IMR-90 (cell line): ENCODE measurements around the gene OR52E8. TPM values are rescaled to one million over a fixed set of nuclear protein-coding genes. Genes with fewer than 3 reads are reported as not detected.

ENCODE experiments used
- ATAC-seq: fragments of 200-7000 bp; cut with Tn5 transposase; 2 replicates; pipeline ENCODE4 v1.9.1; 2020; ENCODE audit warnings: low read depth, mild to moderate bottlenecking, moderate library complexity
- BruUV-seq: library from RNA; stranded (reverse); fragments of 400-500 nt; replicated peaks from 2 replicates; lab custom pipeline; 2021; lab: Mats Ljungman, UMichigan
- CTCF ChIA-PET: fragments of 300-600 bp; formaldehyde crosslinking; extraction: SDS; loops from one replicate; lab custom pipeline; 2021; ENCODE audit warnings: antibody characterized with exemption; lab: Yijun Ruan, JAX
- POLR2A ChIA-PET: fragments of 300-600 bp; sonication (Branson Sonifier 250); formaldehyde crosslinking; loops from one replicate; lab custom pipeline; 2022; ENCODE audit warnings: antibody characterized with exemption; ENCODE audit not compliant: unreplicated experiment; lab: Charles Lee
- DNase-seq: peaks from one replicate; pipeline ENCODE4 v3.0.0; 2013
- H2AFZ ChIP-seq: replicated peaks from 2 replicates; pipeline ENCODE3; 2013; ENCODE audit warnings: low read length, mild to moderate bottlenecking; ENCODE audit not compliant: poor library complexity
- H2AK5ac ChIP-seq: 2 replicates; pipeline ENCODE4 v1.6.1; 2013; ENCODE audit warnings: low read depth, low read length, inconsistent platforms
- H2AK9ac ChIP-seq: replicated peaks from 2 replicates; pipeline ENCODE3; 2013; ENCODE audit warnings: mild to moderate bottlenecking, low read depth, low read length, moderate library complexity; ENCODE audit not compliant: poor library complexity
- H2BK120ac ChIP-seq: 2 replicates; pipeline ENCODE4 v1.6.1; 2013; ENCODE audit warnings: low read depth, low read length, inconsistent platforms
- H2BK15ac ChIP-seq: 3 replicates; pipeline ENCODE4 v1.6.1; 2013; ENCODE audit warnings: low read depth, low read length, inconsistent platforms
- H2BK20ac ChIP-seq: 2 replicates; pipeline ENCODE4 v1.6.1; 2013; ENCODE audit warnings: low read depth, mild to moderate bottlenecking, inconsistent platforms, low read length, moderate library complexity
- H2BK5ac ChIP-seq: 2 replicates; pipeline ENCODE4 v1.6.1; 2013; ENCODE audit warnings: mild to moderate bottlenecking, low read depth, low read length, inconsistent platforms; ENCODE audit not compliant: poor library complexity, severe bottlenecking
- H3K14ac ChIP-seq: replicated peaks from 2 replicates; pipeline ENCODE4 v1.6.1; 2013; ENCODE audit warnings: low read depth, low read length, inconsistent platforms
- H3K18ac ChIP-seq: 2 replicates; pipeline ENCODE4 v1.6.1; 2013; ENCODE audit warnings: low read depth, low read length, control low read depth
- H3K23ac ChIP-seq: 2 replicates; pipeline ENCODE4 v1.6.1; 2013; ENCODE audit warnings: low read depth, low read length, inconsistent platforms
- H3K27ac ChIP-seq: 2 replicates; pipeline ENCODE4 v1.5.1; 2013; ENCODE audit warnings: mild to moderate bottlenecking, control low read depth, low read length; ENCODE audit not compliant: insufficient read depth
- H3K27me3 ChIP-seq: 2 replicates; pipeline ENCODE4 v1.6.1; 2013; ENCODE audit warnings: low read length; ENCODE audit not compliant: control insufficient read depth, insufficient read depth
- H3K36me3 ChIP-seq: 2 replicates; pipeline ENCODE4 v1.6.1; 2013; ENCODE audit warnings: low read length, mixed read lengths; ENCODE audit not compliant: control insufficient read depth, insufficient read depth
- H3K4ac ChIP-seq: 2 replicates; pipeline ENCODE4 v1.6.1; 2013; ENCODE audit warnings: low read depth, low read length, inconsistent platforms
- H3K4me1 ChIP-seq: 2 replicates; pipeline ENCODE4 v1.6.1; 2013; ENCODE audit warnings: low read length, mixed read lengths; ENCODE audit not compliant: control insufficient read depth, insufficient read depth
- H3K4me2 ChIP-seq: 2 replicates; pipeline ENCODE4 v1.6.1; 2013; ENCODE audit warnings: low read depth, mild to moderate bottlenecking, control low read depth, low read length, moderate library complexity
- H3K4me3 ChIP-seq: 2 replicates; pipeline ENCODE4 v1.5.1; 2013; ENCODE audit warnings: low read depth, mild to moderate bottlenecking, control low read depth, low read length, moderate library complexity; ENCODE audit not compliant: insufficient read depth
- H3K56ac ChIP-seq: 2 replicates; pipeline ENCODE4 v1.6.1; 2013; ENCODE audit warnings: low read length, inconsistent platforms; ENCODE audit not compliant: insufficient read depth; ENCODE audit errors: extremely low read depth
- H3K79me1 ChIP-seq, 2 experiments: 2 replicates each; pipeline ENCODE4 v1.6.1; 2013; ENCODE audit warnings: low read length in 2 of 2, inconsistent platforms in 1 of 2, low read depth in 1 of 2
- H3K9ac ChIP-seq: 2 replicates; pipeline ENCODE4 v1.6.1; 2013; ENCODE audit warnings: low read depth, low read length, control low read depth
- H3K9me1 ChIP-seq: 2 replicates; pipeline ENCODE4 v1.6.1; 2013; ENCODE audit warnings: low read length, inconsistent platforms; ENCODE audit not compliant: insufficient read depth
- H3K9me3 ChIP-seq: 2 replicates; pipeline ENCODE4 v1.6.1; 2013; ENCODE audit warnings: low read length; ENCODE audit not compliant: control insufficient read depth, insufficient read depth
- H4K20me1 ChIP-seq: 2 replicates; pipeline ENCODE4 v1.6.1; 2013; ENCODE audit warnings: low read length, inconsistent platforms; ENCODE audit not compliant: insufficient read depth
- H4K5ac ChIP-seq: 2 replicates; pipeline ENCODE4 v1.6.1; 2013; ENCODE audit warnings: mild to moderate bottlenecking, low read depth, low read length, control low read depth
- H4K8ac ChIP-seq, 2 experiments: 2 replicates each; pipeline ENCODE4 v1.6.1; 2013; ENCODE audit warnings: low read depth in 2 of 2, low read length in 2 of 2, control low read depth in 1 of 2, inconsistent platforms in 1 of 2
- H4K91ac ChIP-seq: 2 replicates; pipeline ENCODE4 v1.6.1; 2013; ENCODE audit warnings: low read depth, low read length, inconsistent platforms; ENCODE audit not compliant: insufficient read depth
- BHLHE40 ChIP-seq: fragments of 150-350 bp; IDR thresholded peaks from 2 replicates; pipeline ENCODE4 v1.6.1; 2016; ENCODE audit warnings: mild to moderate bottlenecking, low read depth, low read length
- CEBPB ChIP-seq: IDR thresholded peaks from 2 replicates; pipeline ENCODE4 v1.6.1; 2012; ENCODE audit warnings: low read depth, low read length, improper control_type of control experiment
- CTCF ChIP-seq: conservative IDR thresholded peaks from 2 replicates; pipeline ENCODE4 v1.5.1; 2012; ENCODE audit warnings: mild to moderate bottlenecking, low read depth, low read length, improper control_type of control experiment
- FOS ChIP-seq: fragments of 150-350 bp; IDR thresholded peaks from 2 replicates; pipeline ENCODE4 v1.6.1; 2016; ENCODE audit warnings: low read depth, low read length
- POLR2A ChIP-seq: IDR thresholded peaks from 2 replicates; pipeline ENCODE4 v1.6.1; 2012; ENCODE audit warnings: mild to moderate bottlenecking, low read depth, low read length
- RAD21 ChIP-seq: IDR thresholded peaks from 2 replicates; pipeline ENCODE4 v1.6.1; 2012; ENCODE audit warnings: low read length, improper control_type of control experiment
- RCOR1 ChIP-seq: IDR thresholded peaks from 2 replicates; pipeline ENCODE4 v1.6.1; 2012; ENCODE audit warnings: mild to moderate bottlenecking, low read length, improper control_type of control experiment; ENCODE audit not compliant: insufficient replicate concordance
- SMC3 ChIP-seq: fragments of 150-350 bp; IDR thresholded peaks from 2 replicates; pipeline ENCODE4 v1.6.1; 2016; ENCODE audit warnings: low read depth, mild to moderate bottlenecking, antibody characterized with exemption, low read length, moderate library complexity
- USF2 ChIP-seq: fragments of 150-350 bp; IDR thresholded peaks from 2 replicates; pipeline ENCODE4 v1.6.1; 2017; ENCODE audit warnings: mild to moderate bottlenecking, antibody characterized with exemption, low read length, low read depth
- WGBS, 2 experiments: methylation state at CpG; one replicate each; pipeline versions ENCODE4 v1.1.5 to v1.1.7; 2013; ENCODE audit warnings: missing lambda C conversion rate in 2 of 2; ENCODE audit not compliant: insufficient read length in 1 of 2; ENCODE audit errors: extremely low coverage in 2 of 2; 5-methylcytosine and 5-hydroxymethylcytosine counted together
- dilution Hi-C: fragments of 300-500 bp; cut with HindIII; formaldehyde crosslinking; loops from one replicate; pipeline ENCODE4 v1.14.3; 2018; ENCODE audit warnings: low sequenced_read_pairs; ENCODE audit not compliant: unreplicated experiment
- in situ Hi-C: fragments of 300-500 bp; cut with MboI; formaldehyde crosslinking; loops from 3 replicates; pipeline ENCODE4 v1.14.3; 2019; ENCODE audit warnings: low sequenced_read_pairs, inconsistent platforms, mixed read lengths
- intact Hi-C: fragments of 100-400 bp; cut with micrococcal nuclease; formaldehyde crosslinking; loops from 2 replicates; pipeline ENCODE4 v1.10.0; 2022
- polyA plus RNA-seq, 3 experiments: library from polyadenylated mRNA; depleted of rRNA; stranded (reverse); fragments of >200 nt; gene quantifications; 2 replicates each; pipeline ENCODE4 v1.2.3, GENCODE V29; 2012; ENCODE audit warnings: low replicate concordance in 1 of 3
- total RNA-seq: library from RNA; depleted of rRNA; stranded (reverse); fragments of >200 nt; gene quantifications from 2 replicates; pipeline ENCODE4 v1.2.3, GENCODE V29; 2012

Gene OR52E8
- total and polyA plus RNA-seq, 2 of the 4 experiments (the other 2 are of a cell fraction): not detected

- WGBS, 2 experiments: 15% methylated on average over 10 of the region's 24 CpGs; no CpG with 5 or more reads in 1 of the 2 experiments
- no peaks in the 10 kb centered on the region for H3K79me1 ChIP-seq
- DNase-seq: peak; percentile 65
- H3K9me3 ChIP-seq: no peaks in the 10 kb centered on the region
- H3K27me3 ChIP-seq: peaks cover 7% of the 10 kb centered on the region
- H3K36me3 ChIP-seq: no peaks in the 10 kb centered on the region
- no peak within 1 kb of the TSS for H2BK5ac ChIP-seq
- dilution Hi-C loops (no loop called here), in situ Hi-C loops (no loop called here), intact Hi-C loops (loop anchor here (1.0 to 10.0 kb wide), 9 partner anchors 124 to 1624 kb away; partner anchors contain the start of gene TRIM5)
- H2AK9ac ChIP-seq: no peak within 1 kb of the TSS
- no peaks in the 10 kb centered on the region for H3K4me1 ChIP-seq
- POLR2A ChIA-PET: no interaction called here
- H2BK20ac ChIP-seq: no peak within 1 kb of the TSS
- H4K91ac ChIP-seq: no peak within 1 kb of the TSS
- no peak within 1 kb of the TSS for H3K4ac ChIP-seq
- TF ChIP-seq CTCF (peak; percentile 89), RCOR1 (no peak), RAD21 (peak; percentile 95), BHLHE40 (no peak), USF2 (no peak), SMC3 (peak; percentile 73), POLR2A (no peak), FOS (no peak), CEBPB (no peak)
- peak within 1 kb of the TSS; percentile 90 for H3K4me2 ChIP-seq
- H3K4me3 ChIP-seq: peak within 1 kb of the TSS; percentile 45
- no peak within 1 kb of the TSS for H2BK120ac ChIP-seq
- no peak within 1 kb of the TSS for H3K27ac ChIP-seq
- CTCF ChIA-PET: interaction anchor here (1.9 kb wide), 1 partner anchor 332 kb away, joined by 8 read pairs; no protein-coding TSS in a partner anchor
- H4K8ac ChIP-seq: no peak within 1 kb of the TSS
- no peak within 1 kb of the TSS for H2AK5ac ChIP-seq
- peak within 1 kb of the TSS; percentile 89 for H2AFZ ChIP-seq
- H3K9me1 ChIP-seq: no peaks in the 10 kb centered on the region
- H4K20me1 ChIP-seq: no peaks in the 10 kb centered on the region
- H3K56ac ChIP-seq: no peak within 1 kb of the TSS
- H3K14ac ChIP-seq: no peak within 1 kb of the TSS
- no peak within 1 kb of the TSS for H3K18ac ChIP-seq
- peak; percentile 99 for ATAC-seq
- no TSS peak for BruUV-seq
- H3K23ac ChIP-seq: no peak within 1 kb of the TSS
- no peak within 1 kb of the TSS for H2BK15ac ChIP-seq
- H3K9ac ChIP-seq: no peak within 1 kb of the TSS
- H4K5ac ChIP-seq: no peak within 1 kb of the TSS
Observed at GRCh38 chr11:5808500-5809121, 48.9 kb downstream of the OR52E8 start, which contains the start of gene OR52N2. Gene OR52N2 (plus strand): TSS chr11:5808924. CDS start chr11:5820336, 11,412 bp downstream.
